ENCODE data around the gene SVIL. TPM values are rescaled to one million over a fixed set of nuclear protein-coding genes. Genes with fewer than 3 reads are reported as not detected.

SVIL gene
- total and polyA plus RNA-seq, 2 experiments from 2014 or later: 5.9 to 7.3 TPM

DNA sequence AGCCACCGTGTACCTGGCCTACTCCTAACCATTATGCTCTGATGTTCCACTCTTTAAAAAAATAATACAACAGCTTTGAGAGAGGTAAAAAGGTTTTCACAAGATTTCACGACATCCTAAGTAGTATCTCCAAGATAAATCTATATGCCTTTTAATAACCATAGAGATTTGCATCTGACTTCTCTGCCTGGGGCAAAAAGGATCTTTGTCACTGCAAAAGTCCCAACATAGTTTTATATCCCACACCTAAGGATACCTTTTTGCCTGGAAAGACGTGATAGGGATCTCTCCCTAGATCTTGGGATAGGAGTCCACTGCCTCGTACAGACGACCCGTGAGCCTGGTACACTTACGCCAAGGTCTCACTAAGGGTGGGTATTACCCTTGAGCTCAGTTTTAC lies 31.4 kb upstream of the SVIL start:
- Histone ChIP-seq H3K9ac (no peak overlapping the region), H3K9me3 (ENCODE audit: low read depth) (no peaks in the 10 kb centered on the region), H3K27me3 (replicated peaks; ENCODE audit: insufficient read depth) (no peaks in the 10 kb centered on the region), H3K9me2 (ENCODE audit: insufficient read depth) (no peaks in the 10 kb centered on the region), H3K4me3 (no peak overlapping the region), H3F3A (ENCODE audit: insufficient read depth) (peaks cover 10% of the 10 kb centered on the region; the same call in 1 of the 2 replicates), H3K36me3 (ENCODE audit: low read depth) (no peaks in the 10 kb centered on the region), H4K20me1 (ENCODE audit: insufficient read depth) (no peaks in the 10 kb centered on the region), H3K4me1 (ENCODE audit: insufficient read depth) (peaks cover 9% of the 10 kb centered on the region), H2AFZ (no peak overlapping the region), H3K27ac (no peak overlapping the region), H3K79me2 (ENCODE audit: insufficient read depth) (no peaks in the 10 kb centered on the region), H3K4me2 (ENCODE audit: unreplicated experiment) (no peak overlapping the region)
- DNase-seq: no peak
- WGBS, 2 experiments (ENCODE audit: low coverage in 1 of 2, low lambda C conversion rate in 2 of 2, missing lambda C conversion rate in 2 of 2): 79 to 83% methylated on average over 7 of the region's 7 CpGs
- in situ Hi-C loops (cut with MboI): no loop called here
- TF ChIP-seq EZH2phosphoT487 (IDR thresholded peaks at IDR 0.05; ENCODE audit: insufficient read depth, low read depth): no peak
- no peak for TF ChIP-seq EZH2 (IDR thresholded peaks at IDR 0.05; ENCODE audit: insufficient read depth, poor library complexity, severe bottlenecking)

DNA sequence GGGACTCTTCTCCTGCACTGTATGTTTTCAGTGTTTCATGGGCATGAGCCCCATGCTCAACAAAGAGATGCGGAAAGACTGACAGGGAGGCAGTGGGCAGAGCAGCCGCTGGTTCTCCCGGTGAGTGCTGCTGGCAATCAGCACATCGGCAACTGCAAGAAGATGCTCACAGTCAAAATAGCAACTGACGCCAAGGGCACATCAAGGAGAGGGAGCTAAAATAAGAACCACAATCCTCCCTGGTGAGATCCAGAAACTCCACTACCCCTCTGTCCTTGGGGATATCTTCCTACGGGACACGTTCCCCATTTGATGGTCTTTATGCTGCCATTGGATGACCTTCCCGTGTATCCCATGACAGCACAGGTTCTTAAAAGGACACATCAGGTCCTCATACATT lies 28.9 kb upstream of the SVIL start:
- Histone ChIP-seq H3K9me2 (ENCODE audit: insufficient read depth) (no peaks in the 10 kb centered on the region), H3F3A (ENCODE audit: insufficient read depth) (peaks cover 28% of the 10 kb centered on the region), H3K9me3 (ENCODE audit: low read depth) (no peaks in the 10 kb centered on the region), H3K4me2 (ENCODE audit: unreplicated experiment) (no peak overlapping the region), H3K4me3 (no peak overlapping the region), H4K20me1 (ENCODE audit: insufficient read depth) (no peaks in the 10 kb centered on the region), H3K27ac (no peak overlapping the region), H2AFZ (no peak overlapping the region), H3K4me1 (ENCODE audit: insufficient read depth) (peaks cover 25% of the 10 kb centered on the region), H3K9ac (no peak overlapping the region), H3K27me3 (replicated peaks; ENCODE audit: insufficient read depth) (no peaks in the 10 kb centered on the region), H3K36me3 (ENCODE audit: low read depth) (no peaks in the 10 kb centered on the region), H3K79me2 (ENCODE audit: insufficient read depth) (no peaks in the 10 kb centered on the region)
- no peak for DNase-seq
- 78 to 83% methylated on average over 8 of the region's 8 CpGs for WGBS, 2 experiments (ENCODE audit: low coverage in 1 of 2, low lambda C conversion rate in 2 of 2, missing lambda C conversion rate in 2 of 2)
- TF ChIP-seq EZH2 (IDR thresholded peaks at IDR 0.05; ENCODE audit: insufficient read depth, poor library complexity, severe bottlenecking) (no peak), EZH2phosphoT487 (IDR thresholded peaks at IDR 0.05; ENCODE audit: insufficient read depth, low read depth) (no peak)
- in situ Hi-C loops (cut with MboI): no loop called here

DNA sequence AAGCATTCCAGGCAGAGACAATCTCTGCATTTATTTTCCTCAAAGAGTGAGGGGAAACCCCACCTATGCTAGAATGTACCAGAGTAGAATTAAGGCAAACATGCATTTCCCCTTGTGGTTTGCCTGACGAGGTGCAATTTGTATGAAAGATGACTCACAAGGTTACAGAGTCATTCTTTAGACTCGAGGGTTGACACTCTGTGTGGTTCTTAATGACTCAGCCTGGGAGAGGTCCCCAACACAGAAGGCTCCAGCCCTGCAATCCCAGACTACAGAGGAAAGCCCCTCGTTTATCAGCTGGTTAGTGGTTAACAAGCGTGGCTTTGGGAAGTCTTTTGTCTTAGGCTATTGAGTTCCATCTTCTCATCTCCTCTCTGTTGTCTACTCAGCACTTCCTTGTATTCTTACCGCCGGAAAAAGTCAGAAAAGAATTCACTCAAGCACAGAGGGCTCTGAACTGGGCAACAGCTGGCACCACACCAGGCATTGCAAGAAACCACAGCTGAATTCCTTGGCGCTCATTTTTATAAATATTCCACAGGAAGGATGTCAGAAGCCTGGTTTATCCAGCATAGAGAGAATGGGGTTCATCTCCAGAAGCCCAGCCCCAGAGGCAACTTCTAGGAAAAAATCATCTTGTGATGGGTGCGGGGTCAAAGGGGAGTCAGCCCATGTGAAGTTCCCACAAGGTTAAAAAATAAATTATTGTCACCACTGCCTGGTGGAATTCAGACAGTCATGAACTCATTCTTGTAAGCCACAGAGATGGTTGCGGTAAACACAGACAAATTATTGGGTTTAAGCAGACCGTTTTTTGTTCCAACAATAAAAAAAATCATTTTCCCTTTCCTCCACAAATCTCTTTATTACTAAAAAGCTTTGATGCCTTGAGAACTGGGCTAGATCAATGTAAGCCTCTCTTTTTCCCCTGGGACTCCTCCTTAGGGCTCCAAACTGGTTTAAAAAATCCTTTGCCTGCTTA lies 24.5 kb upstream of the SVIL start:
- peak overlapping the region; percentile 47 for H2AFZ ChIP-seq
- no peaks in the 10 kb centered on the region for H3K9me2 ChIP-seq (ENCODE audit: insufficient read depth)
- no peaks in the 10 kb centered on the region for H3K36me3 ChIP-seq (ENCODE audit: low read depth)
- peak overlapping the region; percentile 82 for H3K4me2 ChIP-seq (ENCODE audit: unreplicated experiment)
- in situ Hi-C loops (cut with MboI): no loop called here
- DNase-seq: peak; percentile 98
- no peaks in the 10 kb centered on the region for H4K20me1 ChIP-seq (ENCODE audit: insufficient read depth)
- no peaks in the 10 kb centered on the region for H3K27me3 ChIP-seq (replicated peaks; ENCODE audit: insufficient read depth)
- peak overlapping the region; percentile 72 for H3K9ac ChIP-seq
- no peaks in the 10 kb centered on the region for H3K9me3 ChIP-seq (ENCODE audit: low read depth)
- peaks cover 25% of the 10 kb centered on the region for H3K4me1 ChIP-seq (ENCODE audit: insufficient read depth)
- peak overlapping the region; percentile 46 for H3K4me3 ChIP-seq
- WGBS, 2 experiments (ENCODE audit: low coverage in 1 of 2, low lambda C conversion rate in 2 of 2, missing lambda C conversion rate in 2 of 2): 2% methylated on average over 10 of the region's 10 CpGs
- peaks cover 30% of the 10 kb centered on the region for H3F3A ChIP-seq (ENCODE audit: insufficient read depth)
- H3K79me2 ChIP-seq (ENCODE audit: insufficient read depth): no peaks in the 10 kb centered on the region
- no peak for TF ChIP-seq EZH2 (IDR thresholded peaks at IDR 0.05; ENCODE audit: insufficient read depth, poor library complexity, severe bottlenecking)
- TF ChIP-seq EZH2phosphoT487 (IDR thresholded peaks at IDR 0.05; ENCODE audit: insufficient read depth, low read depth): peak; percentile 39; the same call in 1 of the 2 replicates
- peak overlapping the region; percentile 93 for H3K27ac ChIP-seq

DNA sequence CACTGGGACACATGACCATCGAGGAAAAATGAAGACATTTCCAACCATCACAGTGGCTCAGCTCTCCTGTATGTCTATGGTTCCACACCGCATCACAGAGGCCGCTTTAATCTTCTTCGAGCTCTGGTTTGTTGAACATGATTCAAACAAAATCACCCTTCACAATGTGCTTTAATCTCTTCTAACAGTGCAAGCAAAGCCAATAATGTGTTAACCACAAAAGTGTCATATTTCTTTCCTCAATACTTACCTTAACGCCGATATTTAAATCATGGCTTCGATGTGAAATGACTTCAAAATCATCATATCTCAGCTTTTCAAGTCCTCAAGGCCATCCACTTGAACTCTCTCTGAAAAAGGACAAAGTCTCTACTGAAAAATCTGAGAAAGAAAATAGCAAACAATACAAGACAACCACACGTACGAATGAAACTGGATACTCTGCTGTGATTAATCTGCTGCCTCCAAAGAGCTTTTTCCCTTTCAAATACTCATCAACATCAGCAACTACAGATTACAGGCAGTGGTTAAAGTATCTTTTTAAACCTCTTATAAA lies 23.0 kb upstream of the SVIL start:
- DNase-seq: no peak
- Histone ChIP-seq H3K9ac (no peak overlapping the region), H3K4me2 (ENCODE audit: unreplicated experiment) (no peak overlapping the region), H3K36me3 (ENCODE audit: low read depth) (no peaks in the 10 kb centered on the region), H3K27ac (no peak overlapping the region), H3K4me3 (no peak overlapping the region), H2AFZ (no peak overlapping the region), H3K79me2 (ENCODE audit: insufficient read depth) (no peaks in the 10 kb centered on the region), H4K20me1 (ENCODE audit: insufficient read depth) (no peaks in the 10 kb centered on the region), H3K9me2 (ENCODE audit: insufficient read depth) (no peaks in the 10 kb centered on the region), H3K4me1 (ENCODE audit: insufficient read depth) (peaks cover 25% of the 10 kb centered on the region), H3F3A (ENCODE audit: insufficient read depth) (peaks cover 30% of the 10 kb centered on the region), H3K27me3 (replicated peaks; ENCODE audit: insufficient read depth) (no peaks in the 10 kb centered on the region), H3K9me3 (ENCODE audit: low read depth) (no peaks in the 10 kb centered on the region)
- in situ Hi-C loops (cut with MboI): no loop called here
- TF ChIP-seq EZH2phosphoT487 (IDR thresholded peaks at IDR 0.05; ENCODE audit: insufficient read depth, low read depth) (no peak), EZH2 (IDR thresholded peaks at IDR 0.05; ENCODE audit: insufficient read depth, poor library complexity, severe bottlenecking) (no peak)
- WGBS, 2 experiments (ENCODE audit: low coverage in 1 of 2, low lambda C conversion rate in 2 of 2, missing lambda C conversion rate in 2 of 2): 96% methylated on average over 9 of the region's 9 CpGs

Data from GM23248 (cell line).